ENCODE data around the gene LPIN3.

- TF ChIP-seq TCF7L2 (IDR thresholded peaks at IDR 0.05; ENCODE audit: borderline replicate concordance, extremely low read depth, insufficient read depth, insufficient read length) (no peak), POLR2A (IDR thresholded peaks at IDR 0.05; ENCODE audit: borderline replicate concordance, extremely low read depth, insufficient read depth, insufficient read length) (no peak), YY1 (IDR thresholded peaks at IDR 0.05; ENCODE audit: extremely low read depth, insufficient replicate concordance, low read depth, low read length) (no peak), CTCF (IDR thresholded peaks at IDR 0.05 in 2 of 3, conservative IDR thresholded peaks at IDR 0.05 in 1 of 3; ENCODE audit: borderline replicate concordance in 1 of 3, insufficient read depth in 1 of 3, low read depth in 2 of 3, low read length in 2 of 3) (no peak), POLR2AphosphoS5 (IDR thresholded peaks at IDR 0.05; ENCODE audit: low read depth, low read length) (no peak), EZH2 (IDR thresholded peaks at IDR 0.05) (no peak), FOSL1 (IDR thresholded peaks at IDR 0.05; ENCODE audit: low read depth) (no peak), SP1 (IDR thresholded peaks at IDR 0.05; ENCODE audit: low read depth) (no peak), CEBPB (IDR thresholded peaks at IDR 0.05; ENCODE audit: low read depth) (no peak), RAD21 (IDR thresholded peaks at IDR 0.05; ENCODE audit: low read depth) (no peak), JUND (IDR thresholded peaks at IDR 0.05) (no peak)
- TF ChIP-seq, protein P1, sequence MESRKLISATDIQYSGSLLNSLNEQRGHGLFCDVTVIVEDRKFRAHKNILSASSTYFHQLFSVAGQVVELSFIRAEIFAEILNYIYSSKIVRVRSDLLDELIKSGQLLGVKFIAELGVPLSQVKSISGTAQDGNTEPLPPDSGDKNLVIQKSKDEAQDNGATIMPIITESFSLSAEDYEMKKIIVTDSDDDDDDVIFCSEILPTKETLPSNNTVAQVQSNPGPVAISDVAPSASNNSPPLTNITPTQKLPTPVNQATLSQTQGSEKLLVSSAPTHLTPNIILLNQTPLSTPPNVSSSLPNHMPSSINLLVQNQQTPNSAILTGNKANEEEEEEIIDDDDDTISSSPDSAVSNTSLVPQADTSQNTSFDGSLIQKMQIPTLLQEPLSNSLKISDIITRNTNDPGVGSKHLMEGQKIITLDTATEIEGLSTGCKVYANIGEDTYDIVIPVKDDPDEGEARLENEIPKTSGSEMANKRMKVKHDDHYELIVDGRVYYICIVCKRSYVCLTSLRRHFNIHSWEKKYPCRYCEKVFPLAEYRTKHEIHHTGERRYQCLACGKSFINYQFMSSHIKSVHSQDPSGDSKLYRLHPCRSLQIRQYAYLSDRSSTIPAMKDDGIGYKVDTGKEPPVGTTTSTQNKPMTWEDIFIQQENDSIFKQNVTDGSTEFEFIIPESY (IDR thresholded peaks at IDR 0.05; ENCODE audit: extremely low read depth, insufficient replicate concordance, low read length): no peak
These were observed 8.6 kb downstream of the LPIN3 start for GRCh38 chr20:41349266-41349665.
